GM12873 (cell line): ENCODE results near the gene LSR.

Experiments used
- CTCF ChIP-seq: IDR thresholded peaks from 2 replicates; pipeline ENCODE4 v1.5.1; 2012; ENCODE audit warnings: low read depth, mild to moderate bottlenecking, moderate library complexity, low read length, control low read depth; ENCODE audit not compliant: insufficient read depth; ENCODE audit errors: missing control alignments

Gene LSR

GRCh38 chr19:35206855-35207254, 41.9 kb upstream of the LSR start:
- TF ChIP-seq CTCF = no peak

GRCh38 chr19:35207391-35207871, 41.4 kb upstream of the LSR start:
- no peak for TF ChIP-seq CTCF

- no peak for TF ChIP-seq CTCF
Observed at GRCh38 chr19:35208121-35208520, 40.7 kb upstream of the LSR start.

- no peak for TF ChIP-seq CTCF
Observed at GRCh38 chr19:35209646-35210045, 39.2 kb upstream of the LSR start.

GRCh38 chr19:35211545-35212230, 37.1 kb upstream of the LSR start:
- peak; percentile 22 for TF ChIP-seq CTCF

- no peak for TF ChIP-seq CTCF
Observed at GRCh38 chr19:35212241-35212640, 36.6 kb upstream of the LSR start.

- TF ChIP-seq CTCF = no peak
Observed at GRCh38 chr19:35213663-35214632, 34.9 kb upstream of the LSR start.
